K562 (cell line): ENCODE data around the gene E2F2. TPM values are rescaled to one million over a fixed set of nuclear protein-coding genes. Genes with fewer than 3 reads are reported as not detected.

Experiments
- BCOR ChIP-seq: fragments of 450-650 bp; IDR thresholded peaks from 2 replicates; pipeline ENCODE4 v1.6.1; 2016
- BDP1 ChIP-seq: IDR thresholded peaks from 3 replicates; pipeline ENCODE4 v1.6.1; 2011; ENCODE audit not compliant: insufficient read length, insufficient read depth
- BHLHE40 ChIP-seq: IDR thresholded peaks from 2 replicates; pipeline ENCODE4 v1.6.1; 2011; ENCODE audit warnings: low read length, improper control_type of control experiment
- CBFB ChIP-seq: sonication (generic); formaldehyde crosslinking; IDR thresholded peaks from 2 replicates; pipeline ENCODE4 v1.4.0; 2020; ENCODE audit warnings: mild to moderate bottlenecking, missing genetic modification reagents
- HMGXB4 ChIP-seq: sonication (generic); formaldehyde crosslinking; IDR thresholded peaks from 2 replicates; pipeline ENCODE4 v1.8.1; 2023; ENCODE audit warnings: mild to moderate bottlenecking, missing genetic modification reagents
- HNRNPLL ChIP-seq: fragments of 200-400 bp; formaldehyde crosslinking; IDR thresholded peaks from 2 replicates; pipeline ENCODE4 v1.6.1; 2017; ENCODE audit warnings: low read length, low read depth, mild to moderate bottlenecking; ENCODE audit not compliant: poor library complexity, severe bottlenecking
- LCOR ChIP-seq: sonication (generic); formaldehyde crosslinking; IDR thresholded peaks from 2 replicates; pipeline ENCODE4 v1.8.0; 2022; ENCODE audit warnings: mild to moderate bottlenecking, missing genetic modification reagents
- MCM2 ChIP-seq: fragments of 450-650 bp; IDR thresholded peaks from 2 replicates; pipeline ENCODE4 v1.6.1; 2017; ENCODE audit warnings: low read depth, mild to moderate bottlenecking
- PYGO2 ChIP-seq: fragments of 450-650 bp; IDR thresholded peaks from 2 replicates; pipeline ENCODE4 v1.6.1; 2016; ENCODE audit warnings: mild to moderate bottlenecking, missing genetic modification characterization, moderate library complexity, missing compliant biosample characterization
- RBM17 ChIP-seq: fragments of 200-400 bp; formaldehyde crosslinking; IDR thresholded peaks from 2 replicates; pipeline ENCODE4 v1.6.1; 2017; ENCODE audit warnings: low read depth, mild to moderate bottlenecking, low read length, borderline replicate concordance
- SAP30 ChIP-seq: fragments of 200-600 bp; sonication (generic); IDR thresholded peaks from 2 replicates; pipeline ENCODE4 v1.6.1; 2012; ENCODE audit warnings: borderline replicate concordance, low read depth, mild to moderate bottlenecking, moderate library complexity, low read length, control low read depth, inconsistent platforms; ENCODE audit not compliant: insufficient read depth, poor library complexity, severe bottlenecking
- SIRT6 ChIP-seq: IDR thresholded peaks from one replicate; pipeline ENCODE4 v1.6.1; 2012; ENCODE audit warnings: low read depth, mild to moderate bottlenecking, control low read depth, inconsistent platforms, low read length, moderate library complexity
- ZFP1 ChIP-seq: fragments of 450-650 bp; formaldehyde crosslinking; IDR thresholded peaks from 2 replicates; pipeline ENCODE4 v1.4.0; 2020; ENCODE audit warnings: mild to moderate bottlenecking, mixed read lengths
- ZNF224 ChIP-seq: sonication (generic); formaldehyde crosslinking; IDR thresholded peaks from 2 replicates; pipeline ENCODE4 v1.8.0; 2022; ENCODE audit warnings: mild to moderate bottlenecking, missing genetic modification reagents
- ZNF24 ChIP-seq: fragments of 450-650 bp; IDR thresholded peaks from 2 replicates; pipeline ENCODE4 v1.6.1; 2016
- ZNF398 ChIP-seq: fragments of 250-450 bp; sonication (Bioruptor Pico); IDR thresholded peaks from 2 replicates; pipeline ENCODE4 v1.8.0; 2021; ENCODE audit warnings: moderate library complexity, mild to moderate bottlenecking, inconsistent platforms
- polyA plus RNA-seq, 8 experiments: library from polyadenylated mRNA; depleted of rRNA in 4 of 8; stranded (reverse) in 5 of 8; unstranded in 3 of 8; fragments of >200 nt; fragmentation: Nextera tagmentation in 2 of 8; fragmentation: Illumina TruSeq in 1 of 8; extraction: Ambion mirVana in 2 of 8; extraction: Trizol in 1 of 8; gene quantifications; 2 replicates each; pipeline versions ENCODE4 v1.2.1 to v1.2.3, GENCODE V29; 2011 to 2014; ENCODE audit warnings: inconsistent platforms in 1 of 8, missing spikeins in 1 of 8
- total RNA-seq, 7 experiments: library from RNA; depleted of rRNA in 6 of 7; stranded (reverse); fragments of >200 nt in 6 of 7; fragmentation: Illumina TruSeq in 2 of 7; extraction: Trizol in 2 of 7; gene quantifications; 2 replicates each; pipeline versions ENCODE4 v1.2.1 to v1.2.3, GENCODE V29; 2011 to 2021; ENCODE audit warnings: low replicate concordance in 1 of 7
- TF ChIP-seq, protein P1 (sequence below), 3 experiments: fragments of 200-800 bp in 1 of 3; sonication (Bioruptor generic) in 1 of 3; sonication (generic) in 1 of 3; formaldehyde crosslinking in 1 of 3; IDR thresholded peaks; 2 replicates each; pipeline versions ENCODE4 v1.6.1 to v1.8.0; 2016 to 2022; ENCODE audit warnings: mild to moderate bottlenecking in 2 of 3, missing compliant biosample characterization in 2 of 3, missing genetic modification characterization in 2 of 3, missing genetic modification reagents in 1 of 3

The E2F2 gene
- total and polyA plus RNA-seq, 9 of the 15 experiments (the other 6 are each of a cell fraction or from before 2014, with no cell fraction given) = 3.1 to 25.3 (median 11.4) TPM

GRCh38 chr1:23529146-23530086 is 1.6 kb downstream of the E2F2 start (continued):
- TF ChIP-seq LCOR (0 out of 2 replicates have a peak, but pooled peaks have one; percentile 37), PYGO2 (no peak), HMGXB4 (CRISPR knock-in tag) (peak; percentile 57; the same call in 1 of the 2 replicates), ZNF24 (peak; percentile 29; the same call in 1 of the 2 replicates), BHLHE40 (0 out of 2 replicates have a peak, but pooled peaks have one; percentile 7), ZNF398 (CRISPR knock-in tag) (no peak), RBM17 (no peak), BCOR (peak; percentile 95), CBFB (CRISPR knock-in tag) (no peak), SIRT6 (no peak), SAP30 (no peak), ZNF224 (CRISPR knock-in tag) (no peak), MCM2 (no peak), ZFP1 (CRISPR knock-in tag) (no peak), HNRNPLL (no peak), BDP1 (no peak)
- TF ChIP-seq, protein P1, sequence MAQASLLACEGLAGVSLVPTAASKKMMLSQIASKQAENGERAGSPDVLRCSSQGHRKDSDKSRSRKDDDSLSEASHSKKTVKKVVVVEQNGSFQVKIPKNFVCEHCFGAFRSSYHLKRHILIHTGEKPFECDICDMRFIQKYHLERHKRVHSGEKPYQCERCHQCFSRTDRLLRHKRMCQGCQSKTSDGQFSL (CRISPR knock-in tag; IDR thresholded peaks at IDR 0.05) = no peak
- TF ChIP-seq, protein P1 (tag; IDR thresholded peaks at IDR 0.05) = no peak
